Esophagus squamous epithelium (tissue), 4 donors: ENCODE measurements around the gene RETREG2.

Experiments used
- POLR2A ChIP-seq, 4 donors: fragments of 450-650 bp; IDR thresholded peaks; one replicate each; pipeline ENCODE4 v1.6.1; 2017; ENCODE audit warnings: antibody characterized with exemption in 4 of 4, mild to moderate bottlenecking in 4 of 4, moderate library complexity in 3 of 4
- TF ChIP-seq, protein P1 (sequence below), 6 experiments: fragments of 450-650 bp in 4 of 6; fragments of 200-600 bp in 2 of 6; sonication (generic) in 2 of 6; IDR thresholded peaks; one replicate each; pipeline ENCODE4 v1.5.1; 2016 to 2019; ENCODE audit warnings: antibody characterized with exemption in 6 of 6, mild to moderate bottlenecking in 4 of 6, moderate library complexity in 4 of 6

DNA sequence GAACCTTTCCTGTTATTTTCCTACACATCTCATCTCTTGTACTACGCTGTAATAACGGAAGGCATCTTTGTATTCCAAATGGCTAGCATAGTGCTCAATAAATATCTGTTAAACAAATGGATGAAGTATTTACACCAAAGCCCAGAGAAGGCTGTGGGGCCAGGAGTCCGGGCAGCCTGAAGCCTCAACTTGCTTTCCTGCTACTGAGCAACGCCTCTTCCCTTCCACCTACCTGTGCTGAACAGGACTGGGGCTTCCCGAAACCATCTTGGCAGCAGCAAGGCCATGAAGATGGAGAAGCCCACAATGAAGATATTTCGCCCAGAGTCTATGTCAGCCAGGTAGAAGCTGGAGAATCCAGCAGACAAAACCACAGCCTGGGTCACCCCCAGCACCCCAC lies 14.9 kb upstream of the RETREG2 start:
- TF ChIP-seq, protein P1, sequence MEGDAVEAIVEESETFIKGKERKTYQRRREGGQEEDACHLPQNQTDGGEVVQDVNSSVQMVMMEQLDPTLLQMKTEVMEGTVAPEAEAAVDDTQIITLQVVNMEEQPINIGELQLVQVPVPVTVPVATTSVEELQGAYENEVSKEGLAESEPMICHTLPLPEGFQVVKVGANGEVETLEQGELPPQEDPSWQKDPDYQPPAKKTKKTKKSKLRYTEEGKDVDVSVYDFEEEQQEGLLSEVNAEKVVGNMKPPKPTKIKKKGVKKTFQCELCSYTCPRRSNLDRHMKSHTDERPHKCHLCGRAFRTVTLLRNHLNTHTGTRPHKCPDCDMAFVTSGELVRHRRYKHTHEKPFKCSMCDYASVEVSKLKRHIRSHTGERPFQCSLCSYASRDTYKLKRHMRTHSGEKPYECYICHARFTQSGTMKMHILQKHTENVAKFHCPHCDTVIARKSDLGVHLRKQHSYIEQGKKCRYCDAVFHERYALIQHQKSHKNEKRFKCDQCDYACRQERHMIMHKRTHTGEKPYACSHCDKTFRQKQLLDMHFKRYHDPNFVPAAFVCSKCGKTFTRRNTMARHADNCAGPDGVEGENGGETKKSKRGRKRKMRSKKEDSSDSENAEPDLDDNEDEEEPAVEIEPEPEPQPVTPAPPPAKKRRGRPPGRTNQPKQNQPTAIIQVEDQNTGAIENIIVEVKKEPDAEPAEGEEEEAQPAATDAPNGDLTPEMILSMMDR (IDR thresholded peaks at IDR 0.05) = no peak
- no peak for TF ChIP-seq POLR2A (IDR thresholded peaks at IDR 0.05)
